Esophagus muscularis mucosa (tissue), 4 donors: ENCODE data around the gene PLPPR1. TPM values are rescaled to one million over a fixed set of nuclear protein-coding genes. Genes with fewer than 3 reads are reported as not detected.

ENCODE experiments used
- DNase-seq: peaks from one replicate; pipeline ENCODE4 v3.0.0-alpha.2; 2017; ENCODE audit errors: extremely low spot score
- H3K27ac ChIP-seq, 4 donors: fragments of 200-600 bp; sonication (generic); replicated peaks in 1 of 4; 1 replicate in 3 of 4; 2 replicates in 1 of 4; pipeline ENCODE4 v1.5.1; 2016 to 2019; ENCODE audit warnings: mild to moderate bottlenecking in 1 of 4
- H3K27me3 ChIP-seq, 4 donors: fragments of 200-600 bp; sonication (generic); one replicate each; pipeline versions ENCODE4 v1.5.1 to v1.6.0; 2016 to 2019
- H3K36me3 ChIP-seq, 4 donors: fragments of 200-600 bp; sonication (generic); one replicate each; pipeline ENCODE4 v1.5.1; 2016 to 2019
- H3K4me1 ChIP-seq, 4 donors: fragments of 200-600 bp; sonication (generic); one replicate each; pipeline ENCODE4 v1.5.1; 2016 to 2019
- H3K4me3 ChIP-seq, 4 donors: fragments of 200-600 bp; sonication (generic); 1 replicate in 2 of 4; 2 replicates in 2 of 4; pipeline ENCODE4 v1.5.1; 2016 to 2019; ENCODE audit warnings: mild to moderate bottlenecking in 4 of 4, moderate library complexity in 1 of 4
- H3K9me3 ChIP-seq, 4 donors: fragments of 200-600 bp; sonication (generic); 1 replicate in 3 of 4; 2 replicates in 1 of 4; pipeline ENCODE4 v1.5.1; 2016 to 2019
- CTCF ChIP-seq, 3 experiments: fragments of 200-600 bp in 2 of 3; fragments of 450-650 bp in 1 of 3; sonication (generic) in 2 of 3; IDR thresholded peaks; one replicate each; pipeline ENCODE4 v1.5.1; 2017 to 2019; ENCODE audit warnings: antibody characterized with exemption in 3 of 3, mild to moderate bottlenecking in 2 of 3, moderate library complexity in 1 of 3
- EP300 ChIP-seq: sonication (generic); formaldehyde crosslinking; IDR thresholded peaks from one replicate; pipeline ENCODE4 v1.6.1; 2017; ENCODE audit warnings: antibody characterized with exemption
- POLR2A ChIP-seq: fragments of 450-650 bp; IDR thresholded peaks from one replicate; pipeline ENCODE4 v1.6.1; 2017; ENCODE audit warnings: antibody characterized with exemption, moderate library complexity, mild to moderate bottlenecking, low read depth
- POLR2AphosphoS5 ChIP-seq, 2 donors: sonication (generic); formaldehyde crosslinking; IDR thresholded peaks; one replicate each; pipeline ENCODE4 v1.6.1; 2017; ENCODE audit warnings: antibody characterized with exemption in 2 of 2
- WGBS: methylation state at CpG from one replicate; pipeline ENCODE4 v1.1.5; 2018; 5-methylcytosine and 5-hydroxymethylcytosine counted together
- intact Hi-C: fragments of 100-400 bp; cut with DNase I; formaldehyde crosslinking; loops from one replicate; pipeline ENCODE4 v1.15.1; 2023
- small RNA-seq, 3 donors: library from RNA; depleted of rRNA; stranded (forward); fragments of <200 nt; gene quantifications; one replicate each; pipeline ENCODE3, GENCODE V24; 2016
- total RNA-seq, 4 donors: library from RNA; depleted of rRNA; stranded (reverse); fragments of >200 nt; gene quantifications; one replicate each; pipeline versions ENCODE4 v1.1.0 to v1.2.1, GENCODE V29; 2016

Gene PLPPR1
- total RNA-seq, 4 donors from 2014 or later = 0.19 to 0.99 (median 0.29) TPM; not detected in 1

DNA sequence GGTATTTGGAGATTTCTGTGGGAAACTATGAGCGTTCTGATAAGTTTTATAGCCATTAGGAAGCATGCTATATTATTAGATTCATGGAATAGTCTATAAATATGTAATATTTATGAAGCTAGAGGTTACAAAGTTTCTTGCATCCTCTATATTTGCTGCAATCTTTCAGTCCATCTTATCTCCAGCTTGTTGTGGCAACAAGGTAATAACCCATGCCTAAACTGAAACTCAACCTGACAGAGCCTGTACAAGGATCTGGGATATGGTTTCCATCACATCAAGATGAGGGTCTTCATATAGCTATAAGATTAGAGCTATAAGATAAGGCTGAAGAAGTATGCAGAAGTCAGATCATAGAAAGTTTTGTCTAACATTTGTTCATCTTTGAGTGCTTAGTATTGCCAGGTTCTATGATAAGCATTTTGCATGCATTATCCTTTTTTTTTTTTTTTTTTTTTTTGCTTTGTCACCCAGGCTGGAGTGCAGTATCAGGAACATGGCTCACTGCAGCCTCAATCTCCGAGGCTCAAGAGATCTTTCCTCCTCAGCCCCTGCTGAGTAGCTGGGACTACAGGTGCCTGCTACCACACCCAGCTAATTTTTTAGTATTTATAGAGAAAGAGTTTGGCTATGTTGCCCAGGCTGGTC is 341.5 kb downstream of the PLPPR1 start:
- WGBS = 90% methylated on average over 2 of the region's 2 CpGs
- no peak for TF ChIP-seq POLR2A
- no peak for TF ChIP-seq CTCF (IDR thresholded peaks at IDR 0.05)
- TF ChIP-seq POLR2AphosphoS5 (IDR thresholded peaks at IDR 0.05) = no peak
- no peak for TF ChIP-seq EP300
- H3K4me3 ChIP-seq = no peak overlapping the region

GRCh38 chr9:101371813-101372212 is 343.3 kb downstream of the PLPPR1 start:
- no peaks in the 10 kb centered on the region for H3K4me1 ChIP-seq
- no peak for TF ChIP-seq CTCF (IDR thresholded peaks at IDR 0.05)
- TF ChIP-seq EP300 = no peak
- no peak for TF ChIP-seq POLR2A
- no peak for TF ChIP-seq POLR2AphosphoS5 (IDR thresholded peaks at IDR 0.05)
- H3K4me3 ChIP-seq = no peak overlapping the region
- no peaks in the 10 kb centered on the region for H3K27me3 ChIP-seq
- H3K9me3 ChIP-seq = no peaks in the 10 kb centered on the region
- WGBS = 93% methylated on average over 3 of the region's 3 CpGs
- intact Hi-C loops = no loop called here
- no peak for DNase-seq
- no peaks in the 10 kb centered on the region for H3K36me3 ChIP-seq
- H3K27ac ChIP-seq = no peak overlapping the region

More for the DNA sequence above, 341.5 kb downstream of the PLPPR1 start:
- DNase-seq = no peak
- intact Hi-C loops = no loop called here
- Histone ChIP-seq H3K36me3 (no peaks in the 10 kb centered on the region), H3K4me1 (no peaks in the 10 kb centered on the region), H3K27ac (no peak overlapping the region), H3K27me3 (no peaks in the 10 kb centered on the region), H3K9me3 (no peaks in the 10 kb centered on the region)

GRCh38 chr9:101372327-101373118 is 344.0 kb downstream of the PLPPR1 start:
- H3K36me3 ChIP-seq = no peaks in the 10 kb centered on the region
- no peaks in the 10 kb centered on the region for H3K9me3 ChIP-seq
- WGBS = 57% methylated on average over 2 of the region's 2 CpGs
- H3K4me3 ChIP-seq = no peak overlapping the region
- no peak for DNase-seq
- no peaks in the 10 kb centered on the region for H3K4me1 ChIP-seq
- no peak for TF ChIP-seq POLR2AphosphoS5 (IDR thresholded peaks at IDR 0.05)
- TF ChIP-seq POLR2A = no peak
- no peak for TF ChIP-seq CTCF (IDR thresholded peaks at IDR 0.05)
- TF ChIP-seq EP300 = no peak
- H3K27ac ChIP-seq = no peak overlapping the region
- intact Hi-C loops = no loop called here
- H3K27me3 ChIP-seq = no peaks in the 10 kb centered on the region

Small RNA genes lying within 50 kb of the gene (small RNA-seq; reads per million reads assigned to genes)
- gene RF00322 = 0 reads per million in 3 donors
